Neural cell (in vitro differentiated cells): Measurements from ENCODE around the gene LRIT3. TPM values are rescaled to one million over a fixed set of nuclear protein-coding genes. Genes with fewer than 3 reads are reported as not detected.

Experiments used
- H2AFZ ChIP-seq: fragments of 200-600, 300-800 bp; sonication (generic), shearing (Covaris generic); 2 replicates; pipeline ENCODE4 v1.6.0; 2014; ENCODE audit warnings: low read depth, mild to moderate bottlenecking, antibody characterized with exemption, low read length, moderate library complexity
- H3F3A ChIP-seq: fragments of 200-600 bp; shearing (Covaris generic); 2 replicates; pipeline ENCODE4 v1.6.1; 2016; ENCODE audit warnings: mild to moderate bottlenecking, moderate library complexity, mixed read lengths, antibody characterized with exemption, low read length; ENCODE audit not compliant: insufficient read depth, poor library complexity, severe bottlenecking
- H3K27ac ChIP-seq: fragments of 200-600, 300-800 bp; sonication (generic), shearing (Covaris generic); 2 replicates; pipeline ENCODE4 v1.5.1; 2014; ENCODE audit warnings: mild to moderate bottlenecking, low read length, moderate library complexity
- H3K27me3 ChIP-seq: fragments of 300-800, 200-600 bp; sonication (generic), shearing (Covaris generic); 2 replicates; pipeline ENCODE4 v1.6.0; 2014; ENCODE audit warnings: mild to moderate bottlenecking, low read depth, low read length, moderate library complexity; ENCODE audit not compliant: insufficient read depth
- H3K36me3 ChIP-seq: fragments of 300-800, 200-600 bp; sonication (generic), shearing (Covaris generic); 2 replicates; pipeline ENCODE4 v1.5.1; 2014; ENCODE audit warnings: mild to moderate bottlenecking, antibody characterized with exemption, low read length, moderate library complexity; ENCODE audit not compliant: insufficient read depth
- H3K4me2 ChIP-seq: fragments of 300-800, 200-600 bp; sonication (generic), shearing (Covaris generic); 2 replicates; pipeline ENCODE4 v1.6.0; 2014; ENCODE audit warnings: mild to moderate bottlenecking, low read length
- H3K4me3 ChIP-seq: fragments of 300-800, 200-600 bp; sonication (generic), shearing (Covaris generic); 2 replicates; pipeline ENCODE4 v1.5.1; 2014; ENCODE audit warnings: mild to moderate bottlenecking, low read length, moderate library complexity
- H3K79me2 ChIP-seq: fragments of 200-600 bp; shearing (Covaris generic); replicated peaks from 2 replicates; pipeline ENCODE4 v1.6.0; 2014; ENCODE audit warnings: mild to moderate bottlenecking, low read length, moderate library complexity; ENCODE audit not compliant: insufficient read depth
- H3K9ac ChIP-seq: fragments of 300-800, 200-600 bp; sonication (generic), shearing (Covaris generic); 2 replicates; pipeline ENCODE4 v1.6.1; 2016; ENCODE audit warnings: mild to moderate bottlenecking, low read length, mixed read lengths
- H3K9me2 ChIP-seq: fragments of 200-600 bp; shearing (Covaris generic); 2 replicates; pipeline ENCODE4 v1.6.1; 2016; ENCODE audit warnings: mild to moderate bottlenecking, low read length, mixed read lengths; ENCODE audit not compliant: insufficient read depth
- H3K9me3 ChIP-seq: fragments of 200-600, 300-800 bp; sonication (generic), shearing (Covaris generic); 2 replicates; pipeline ENCODE4 v1.6.1; 2016; ENCODE audit warnings: mild to moderate bottlenecking, mixed run types, low read length, moderate library complexity, mixed read lengths
- H4K20me1 ChIP-seq: fragments of 200-600 bp; shearing (Covaris generic); 2 replicates; pipeline ENCODE4 v1.6.1; 2016; ENCODE audit warnings: mild to moderate bottlenecking, mixed run types; ENCODE audit not compliant: insufficient read depth
- EP300 ChIP-seq: fragments of 450-650 bp; conservative IDR thresholded peaks from 2 replicates; pipeline ENCODE4 v1.6.1; 2014; ENCODE audit warnings: antibody characterized with exemption, mild to moderate bottlenecking, moderate library complexity; ENCODE audit not compliant: poor library complexity, severe bottlenecking
- EZH2 ChIP-seq: fragments of 200-600, 300-800 bp; shearing (Covaris generic), sonication (generic); IDR thresholded peaks from 2 replicates; pipeline ENCODE4 v1.6.1; 2014; ENCODE audit warnings: antibody characterized with exemption, low read length, borderline replicate concordance, mild to moderate bottlenecking; ENCODE audit not compliant: insufficient read depth, poor library complexity, severe bottlenecking
- MXI1 ChIP-seq: fragments of 450-650 bp; conservative IDR thresholded peaks from 2 replicates; pipeline ENCODE4 v1.6.1; 2014; ENCODE audit warnings: antibody characterized with exemption, mild to moderate bottlenecking; ENCODE audit not compliant: poor library complexity, severe bottlenecking
- POLR2AphosphoS5 ChIP-seq: IDR thresholded peaks from 2 replicates; pipeline ENCODE4 v1.6.1; 2012
- RAD21 ChIP-seq: fragments of 450-650 bp; conservative IDR thresholded peaks from 2 replicates; pipeline ENCODE4 v1.6.1; 2014; ENCODE audit warnings: antibody characterized with exemption, mild to moderate bottlenecking, moderate library complexity
- SMC3 ChIP-seq: fragments of 450-650 bp; conservative IDR thresholded peaks from 2 replicates; pipeline ENCODE4 v1.6.1; 2014; ENCODE audit warnings: antibody characterized with exemption, mild to moderate bottlenecking, moderate library complexity; ENCODE audit not compliant: poor library complexity
- TAF1 ChIP-seq: IDR thresholded peaks from 2 replicates; pipeline ENCODE4 v1.6.1; 2012; ENCODE audit warnings: low read depth
- polyA plus RNA-seq: library from polyadenylated mRNA; depleted of rRNA; stranded (reverse); fragments of >200 nt; gene quantifications from 2 replicates; pipeline ENCODE4 v1.2.3, GENCODE V29; 2014
- TF ChIP-seq, protein P1 (sequence below): IDR thresholded peaks from 2 replicates; pipeline ENCODE4 v1.6.1; 2012; ENCODE audit warnings: borderline replicate concordance
- TF ChIP-seq, protein P2 (sequence below): fragments of 450-650 bp; IDR thresholded peaks from 2 replicates; pipeline ENCODE4 v1.5.1; 2014; ENCODE audit warnings: antibody characterized with exemption, mild to moderate bottlenecking, moderate library complexity; ENCODE audit not compliant: poor library complexity, severe bottlenecking

Gene LRIT3
- polyA plus RNA-seq, 1 donor from 2014 or later: 0.33 TPM

DNA sequence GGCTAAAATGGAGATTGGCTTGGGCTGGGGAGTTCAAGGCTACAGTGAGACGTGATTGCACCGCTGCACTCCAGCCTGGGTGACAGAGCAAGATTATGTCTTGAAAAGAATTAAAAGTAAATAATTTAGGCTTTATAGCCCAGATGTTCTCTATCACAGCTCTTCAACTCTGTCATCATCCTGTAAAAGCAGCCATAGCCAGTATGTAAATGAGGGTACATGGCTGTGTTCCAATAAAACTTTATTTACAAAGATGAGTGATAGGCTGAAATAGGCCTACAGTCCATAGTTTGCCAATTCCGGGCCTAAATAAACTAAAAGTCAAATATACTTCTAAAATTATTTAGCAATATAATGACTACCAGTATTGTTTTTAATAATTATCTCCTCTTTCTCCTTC, 10.9 kb upstream of the LRIT3 start:
- no peaks in the 10 kb centered on the region for H3K27me3 ChIP-seq
- H3K79me2 ChIP-seq: no peaks in the 10 kb centered on the region
- H2AFZ ChIP-seq: no peak overlapping the region
- H3K4me2 ChIP-seq: no peak overlapping the region
- no peaks in the 10 kb centered on the region for H4K20me1 ChIP-seq
- no peak overlapping the region for H3K4me3 ChIP-seq
- H3K27ac ChIP-seq: no peak overlapping the region
- H3F3A ChIP-seq: no peaks in the 10 kb centered on the region
- H3K9me3 ChIP-seq: no peaks in the 10 kb centered on the region
- H3K9me2 ChIP-seq: no peaks in the 10 kb centered on the region
- H3K36me3 ChIP-seq: no peaks in the 10 kb centered on the region
- TF ChIP-seq, protein P1, sequence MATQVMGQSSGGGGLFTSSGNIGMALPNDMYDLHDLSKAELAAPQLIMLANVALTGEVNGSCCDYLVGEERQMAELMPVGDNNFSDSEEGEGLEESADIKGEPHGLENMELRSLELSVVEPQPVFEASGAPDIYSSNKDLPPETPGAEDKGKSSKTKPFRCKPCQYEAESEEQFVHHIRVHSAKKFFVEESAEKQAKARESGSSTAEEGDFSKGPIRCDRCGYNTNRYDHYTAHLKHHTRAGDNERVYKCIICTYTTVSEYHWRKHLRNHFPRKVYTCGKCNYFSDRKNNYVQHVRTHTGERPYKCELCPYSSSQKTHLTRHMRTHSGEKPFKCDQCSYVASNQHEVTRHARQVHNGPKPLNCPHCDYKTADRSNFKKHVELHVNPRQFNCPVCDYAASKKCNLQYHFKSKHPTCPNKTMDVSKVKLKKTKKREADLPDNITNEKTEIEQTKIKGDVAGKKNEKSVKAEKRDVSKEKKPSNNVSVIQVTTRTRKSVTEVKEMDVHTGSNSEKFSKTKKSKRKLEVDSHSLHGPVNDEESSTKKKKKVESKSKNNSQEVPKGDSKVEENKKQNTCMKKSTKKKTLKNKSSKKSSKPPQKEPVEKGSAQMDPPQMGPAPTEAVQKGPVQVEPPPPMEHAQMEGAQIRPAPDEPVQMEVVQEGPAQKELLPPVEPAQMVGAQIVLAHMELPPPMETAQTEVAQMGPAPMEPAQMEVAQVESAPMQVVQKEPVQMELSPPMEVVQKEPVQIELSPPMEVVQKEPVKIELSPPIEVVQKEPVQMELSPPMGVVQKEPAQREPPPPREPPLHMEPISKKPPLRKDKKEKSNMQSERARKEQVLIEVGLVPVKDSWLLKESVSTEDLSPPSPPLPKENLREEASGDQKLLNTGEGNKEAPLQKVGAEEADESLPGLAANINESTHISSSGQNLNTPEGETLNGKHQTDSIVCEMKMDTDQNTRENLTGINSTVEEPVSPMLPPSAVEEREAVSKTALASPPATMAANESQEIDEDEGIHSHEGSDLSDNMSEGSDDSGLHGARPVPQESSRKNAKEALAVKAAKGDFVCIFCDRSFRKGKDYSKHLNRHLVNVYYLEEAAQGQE: no peak
- no peak for TF ChIP-seq RAD21
- TF ChIP-seq, protein P2, sequence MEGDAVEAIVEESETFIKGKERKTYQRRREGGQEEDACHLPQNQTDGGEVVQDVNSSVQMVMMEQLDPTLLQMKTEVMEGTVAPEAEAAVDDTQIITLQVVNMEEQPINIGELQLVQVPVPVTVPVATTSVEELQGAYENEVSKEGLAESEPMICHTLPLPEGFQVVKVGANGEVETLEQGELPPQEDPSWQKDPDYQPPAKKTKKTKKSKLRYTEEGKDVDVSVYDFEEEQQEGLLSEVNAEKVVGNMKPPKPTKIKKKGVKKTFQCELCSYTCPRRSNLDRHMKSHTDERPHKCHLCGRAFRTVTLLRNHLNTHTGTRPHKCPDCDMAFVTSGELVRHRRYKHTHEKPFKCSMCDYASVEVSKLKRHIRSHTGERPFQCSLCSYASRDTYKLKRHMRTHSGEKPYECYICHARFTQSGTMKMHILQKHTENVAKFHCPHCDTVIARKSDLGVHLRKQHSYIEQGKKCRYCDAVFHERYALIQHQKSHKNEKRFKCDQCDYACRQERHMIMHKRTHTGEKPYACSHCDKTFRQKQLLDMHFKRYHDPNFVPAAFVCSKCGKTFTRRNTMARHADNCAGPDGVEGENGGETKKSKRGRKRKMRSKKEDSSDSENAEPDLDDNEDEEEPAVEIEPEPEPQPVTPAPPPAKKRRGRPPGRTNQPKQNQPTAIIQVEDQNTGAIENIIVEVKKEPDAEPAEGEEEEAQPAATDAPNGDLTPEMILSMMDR: no peak
- no peak for TF ChIP-seq TAF1
- no peak for TF ChIP-seq POLR2AphosphoS5
- no peak for TF ChIP-seq MXI1
- TF ChIP-seq EP300: no peak
- no peak for TF ChIP-seq SMC3
- TF ChIP-seq EZH2: no peak
- no peak overlapping the region for H3K9ac ChIP-seq

DNA sequence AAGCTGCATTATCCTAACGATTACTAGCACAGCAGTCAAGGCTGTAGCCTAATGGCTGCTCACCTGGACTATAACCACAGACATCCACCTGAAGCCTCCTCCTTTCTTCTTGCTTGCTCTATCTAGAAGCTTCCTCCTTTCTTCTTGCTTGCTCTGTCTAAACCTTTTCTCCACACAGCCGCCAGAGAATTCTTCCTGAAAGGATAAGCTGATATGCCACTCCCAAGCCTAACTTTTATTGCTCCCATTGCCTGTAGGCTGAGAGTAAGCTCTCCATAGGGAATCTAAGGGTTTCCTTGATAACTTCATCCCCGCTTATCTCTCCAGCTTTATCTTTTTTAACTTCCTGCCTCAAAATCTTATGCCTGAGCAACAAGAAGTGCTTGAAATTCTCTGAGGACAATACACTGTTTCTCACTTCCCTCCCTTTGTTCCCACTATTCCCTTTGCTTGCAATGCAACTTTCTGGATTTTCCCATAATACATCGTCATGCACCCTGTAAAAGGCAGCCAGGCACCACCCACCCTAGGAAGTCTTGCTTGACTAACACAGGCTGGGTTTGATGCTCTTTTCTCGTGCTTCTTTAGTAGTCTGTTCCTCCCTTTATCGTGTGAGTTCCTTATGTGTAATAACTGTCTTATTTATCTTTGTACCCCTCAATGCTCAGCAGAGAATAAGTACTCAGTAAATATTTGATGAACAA, 1.4 kb upstream of the LRIT3 start:
- no peak overlapping the region for H2AFZ ChIP-seq
- no peaks in the 10 kb centered on the region for H3K27me3 ChIP-seq
- H3K79me2 ChIP-seq: no peaks in the 10 kb centered on the region
- no peaks in the 10 kb centered on the region for H4K20me1 ChIP-seq
- H3K9me2 ChIP-seq: no peaks in the 10 kb centered on the region
- H3K36me3 ChIP-seq: no peaks in the 10 kb centered on the region
- H3K9me3 ChIP-seq: no peaks in the 10 kb centered on the region
- no peak for TF ChIP-seq EP300
- TF ChIP-seq RAD21: no peak
- no peak for TF ChIP-seq POLR2AphosphoS5
- TF ChIP-seq, protein P2: no peak
- TF ChIP-seq EZH2: no peak
- no peak for TF ChIP-seq MXI1
- TF ChIP-seq TAF1: no peak
- TF ChIP-seq SMC3: no peak
- TF ChIP-seq, protein P1: no peak
- no peak overlapping the region for H3K27ac ChIP-seq
- no peaks in the 10 kb centered on the region for H3F3A ChIP-seq
- no peak overlapping the region for H3K4me3 ChIP-seq
- H3K4me2 ChIP-seq: no peak overlapping the region
- H3K9ac ChIP-seq: no peak overlapping the region
